GM23338 (cell line): ENCODE results near the gene TSBP1. TPM values are rescaled to one million over a fixed set of nuclear protein-coding genes. Genes with fewer than 3 reads are reported as not detected.

Experiments used
- ATAC-seq: fragments of 200-7000 bp; cut with Tn5 transposase; 3 replicates; pipeline ENCODE4 v1.9.1; 2020
- DNase-seq: peaks from one replicate; pipeline ENCODE4 v3.0.0-alpha.2; 2015; ENCODE audit warnings: low spot score
- H2AFZ ChIP-seq: fragments of 200-600 bp; sonication (generic); 2 replicates; pipeline ENCODE4 v1.8.0; 2016; ENCODE audit warnings: antibody characterized with exemption, mild to moderate bottlenecking, moderate library complexity
- H3F3A ChIP-seq: fragments of 200-600 bp; sonication (generic); replicated peaks from 2 replicates; pipeline ENCODE4 v1.8.0; 2017; ENCODE audit warnings: antibody characterized with exemption, mixed run types, low read depth
- H3K27ac ChIP-seq: fragments of 200-600 bp; sonication (generic); 2 replicates; pipeline ENCODE4 v1.6.1; 2016; ENCODE audit warnings: low read depth
- H3K27me3 ChIP-seq: fragments of 200-600 bp; sonication (generic); 2 replicates; pipeline ENCODE4 v1.8.0; 2016; ENCODE audit warnings: mild to moderate bottlenecking, mixed run types, moderate library complexity; ENCODE audit not compliant: insufficient read depth
- H3K36me3 ChIP-seq: fragments of 200-600 bp; sonication (generic); 2 replicates; pipeline ENCODE4 v1.8.0; 2016; ENCODE audit warnings: mild to moderate bottlenecking; ENCODE audit not compliant: insufficient read depth
- H3K4me1 ChIP-seq: fragments of 200-600 bp; sonication (generic); 2 replicates; pipeline ENCODE4 v1.8.0; 2016; ENCODE audit warnings: mild to moderate bottlenecking, moderate library complexity; ENCODE audit not compliant: insufficient read depth
- H3K4me2 ChIP-seq: fragments of 200-600 bp; sonication (generic); 2 replicates; pipeline ENCODE4 v1.7.1; 2017; ENCODE audit warnings: mixed run types
- H3K4me3 ChIP-seq: fragments of 200-600 bp; sonication (generic); 2 replicates; pipeline ENCODE4 v1.6.1; 2016; ENCODE audit warnings: mixed run types
- H3K79me2 ChIP-seq: fragments of 200-600 bp; sonication (generic); replicated peaks from 2 replicates; pipeline ENCODE4 v1.8.0; 2017; ENCODE audit warnings: mild to moderate bottlenecking; ENCODE audit not compliant: insufficient read depth
- H3K9me2 ChIP-seq: fragments of 200-600 bp; sonication (generic); 2 replicates; pipeline ENCODE4 v1.8.0; 2017; ENCODE audit not compliant: insufficient read depth
- H4K20me1 ChIP-seq: fragments of 200-600 bp; sonication (generic); replicated peaks from 2 replicates; pipeline ENCODE4 v1.8.0; 2017; ENCODE audit warnings: mild to moderate bottlenecking; ENCODE audit not compliant: insufficient read depth
- H3K27ac Mint-ChIP-seq: 2 replicates; pipeline ENCODE4 v1.8.0; 2020; ENCODE audit warnings: inconsistent platforms, mild to moderate bottlenecking, moderate library complexity, mixed read lengths
- H3K27me3 Mint-ChIP-seq: 3 replicates; pipeline ENCODE4 v1.8.0; 2022; ENCODE audit warnings: low read depth, mild to moderate bottlenecking, moderate library complexity, mixed read lengths, inconsistent platforms; ENCODE audit not compliant: insufficient read depth, poor library complexity
- H3K36me3 Mint-ChIP-seq: 3 replicates; pipeline ENCODE4 v1.8.0; 2021; ENCODE audit warnings: low read depth, mild to moderate bottlenecking, inconsistent platforms, moderate library complexity, mixed read lengths
- H3K4me1 Mint-ChIP-seq: 3 replicates; pipeline ENCODE4 v1.8.0; 2020; ENCODE audit warnings: mild to moderate bottlenecking, inconsistent platforms, mixed read lengths
- H3K4me3 Mint-ChIP-seq: 3 replicates; pipeline ENCODE4 v1.8.0; 2021; ENCODE audit warnings: moderate library complexity, mild to moderate bottlenecking, inconsistent platforms, mixed read lengths
- H3K9me3 Mint-ChIP-seq: 3 replicates; pipeline ENCODE4 v1.8.0; 2020; ENCODE audit warnings: moderate library complexity, mild to moderate bottlenecking, inconsistent platforms, mixed read lengths
- CTCF ChIP-seq, 2 experiments: fragments of 200-600 bp in 1 of 2; sonication (generic) in 1 of 2; conservative IDR thresholded peaks; 2 replicates each; pipeline versions ENCODE4 v1.5.1 to v1.6.1; 2016 to 2017; ENCODE audit warnings: antibody characterized with exemption in 2 of 2, low read depth in 2 of 2, mild to moderate bottlenecking in 2 of 2, moderate library complexity in 1 of 2
- JUNB ChIP-seq: IDR thresholded peaks from one replicate; pipeline ENCODE4 v1.6.1; 2016; ENCODE audit warnings: antibody characterized with exemption; ENCODE audit not compliant: unreplicated experiment
- NANOG ChIP-seq: IDR thresholded peaks from 2 replicates; pipeline ENCODE4 v1.6.1; 2016; ENCODE audit warnings: antibody characterized with exemption, borderline replicate concordance
- REST ChIP-seq: IDR thresholded peaks from one replicate; pipeline ENCODE4 v1.6.1; 2018; ENCODE audit warnings: antibody characterized with exemption; ENCODE audit not compliant: unreplicated experiment
- STAT1 ChIP-seq: IDR thresholded peaks from one replicate; pipeline ENCODE4 v1.6.1; 2016; ENCODE audit warnings: antibody characterized with exemption; ENCODE audit not compliant: unreplicated experiment
- ZNF462 ChIP-seq: fragments of 250-450 bp; sonication (Bioruptor Pico); IDR thresholded peaks from 2 replicates; pipeline ENCODE4 v1.5.0; 2020; ENCODE audit warnings: mild to moderate bottlenecking, moderate library complexity
- polyA plus RNA-seq: library from polyadenylated mRNA; unstranded; fragments of >200 nt; fragmentation: Nextera tagmentation; extraction: Ambion mirVana; gene quantifications from 2 replicates; pipeline ENCODE4 v1.2.1, GENCODE V29; 2016
- total RNA-seq: library from RNA; depleted of rRNA; stranded (reverse); fragments of >200 nt; shearing (Covaris generic); gene quantifications from 2 replicates; pipeline ENCODE4 v1.2.3, GENCODE V29; 2014

Gene TSBP1
- total and polyA plus RNA-seq, 2 experiments from 2014 or later = 0.15 TPM; not detected in 1

GRCh38 chr6:32244946-32245398 is 126.7 kb downstream of the TSBP1 start:
- no peaks in the 10 kb centered on the region for H3K9me2 ChIP-seq
- H3K4me3 Mint-ChIP-seq = peak overlapping the region; percentile 33; the same call in 2 of the 3 replicates
- peak overlapping the region; percentile 39 for H3K4me3 ChIP-seq
- H2AFZ ChIP-seq = peak overlapping the region; percentile 49
- H4K20me1 ChIP-seq = no peaks in the 10 kb centered on the region
- H3K27ac ChIP-seq = no peak overlapping the region
- H3K4me1 Mint-ChIP-seq = peaks cover 5% of the 10 kb centered on the region; the same call in 2 of the 3 replicates
- H3K36me3 Mint-ChIP-seq = no peaks in the 10 kb centered on the region; the same call in 2 of the 3 replicates
- no peak for TF ChIP-seq STAT1
- no peak for TF ChIP-seq REST
- TF ChIP-seq CTCF (conservative IDR thresholded peaks at IDR 0.05; ENCODE audit: low read depth in 2 of 2) = peak; percentile 88 to 98
- TF ChIP-seq JUNB = no peak
- TF ChIP-seq NANOG = no peak
- TF ChIP-seq ZNF462 = no peak
- H3F3A ChIP-seq = no peaks in the 10 kb centered on the region
- no peak overlapping the region for H3K27ac Mint-ChIP-seq
- H3K4me1 ChIP-seq = no peaks in the 10 kb centered on the region
- 0 out of 2 replicates have a peak, but pooled peaks cover 4% of the 10 kb centered on the region for H3K36me3 ChIP-seq
- peaks cover 5% of the 10 kb centered on the region for H3K27me3 Mint-ChIP-seq
- H3K27me3 ChIP-seq = no peaks in the 10 kb centered on the region
- DNase-seq (peak; percentile 89), ATAC-seq (peak; percentile 93)
- peaks cover 19% of the 10 kb centered on the region for H3K9me3 Mint-ChIP-seq
- H3K79me2 ChIP-seq = no peaks in the 10 kb centered on the region
- peak overlapping the region; percentile 68 for H3K4me2 ChIP-seq
